Gastroesophageal sphincter (tissue), 3 donors: Measurements from ENCODE around the gene BABAM2.

Experiments used
- CTCF ChIP-seq, 4 experiments: fragments of 200-600 bp in 2 of 4; fragments of 450-650 bp in 2 of 4; sonication (generic) in 1 of 4; IDR thresholded peaks; one replicate each; pipeline ENCODE4 v1.5.1; 2017 to 2019; ENCODE audit warnings: antibody characterized with exemption in 4 of 4, mild to moderate bottlenecking in 2 of 4, moderate library complexity in 2 of 4
- EP300 ChIP-seq: sonication (generic); formaldehyde crosslinking; IDR thresholded peaks from one replicate; pipeline ENCODE4 v1.6.1; 2017; ENCODE audit warnings: antibody characterized with exemption, mild to moderate bottlenecking
- POLR2A ChIP-seq, 2 donors: fragments of 450-650 bp; IDR thresholded peaks; one replicate each; pipeline ENCODE4 v1.6.1; 2017; ENCODE audit warnings: antibody characterized with exemption in 2 of 2, mild to moderate bottlenecking in 2 of 2, moderate library complexity in 1 of 2

DNA sequence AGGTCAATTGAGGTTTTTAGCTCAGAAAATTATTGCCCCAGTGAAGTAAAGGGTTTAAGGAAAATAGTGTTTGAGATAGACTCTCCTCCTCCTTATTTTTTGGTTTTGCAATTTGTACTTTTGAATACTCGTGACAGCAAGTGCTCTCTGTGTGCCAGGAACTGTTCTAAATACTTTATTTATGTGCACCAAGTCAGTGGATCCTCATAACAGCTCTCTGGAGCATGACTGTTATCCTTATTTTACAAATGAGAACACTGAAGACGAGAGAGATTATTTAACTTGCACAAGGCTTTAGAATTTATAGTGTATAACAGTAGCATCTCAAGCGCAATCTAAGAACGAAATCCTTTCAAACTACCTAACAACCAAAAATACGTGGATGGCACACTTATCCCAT lies 24.7 kb downstream of the BABAM2 start:
- TF ChIP-seq POLR2A (IDR thresholded peaks at IDR 0.05) = no peak
- TF ChIP-seq CTCF (IDR thresholded peaks at IDR 0.05) = no peak
- TF ChIP-seq EP300 = no peak
